NB4 (cell line): ENCODE results near the gene SAMD11.

Source experiments
- DNase-seq: peaks from one replicate; pipeline ENCODE4 v3.0.0; 2010; ENCODE audit warnings: low read depth
- H3K4me3 ChIP-seq: one replicate; pipeline ENCODE4 v1.5.1; 2011; ENCODE audit warnings: mild to moderate bottlenecking, low read depth, low read length, moderate library complexity
- CTCF ChIP-seq: IDR thresholded peaks from one replicate; pipeline ENCODE4 v1.5.1; 2012; ENCODE audit warnings: low read depth, low read length
- MAX ChIP-seq: IDR thresholded peaks from 2 replicates; pipeline ENCODE4 v1.6.1; 2011; ENCODE audit warnings: low read depth, low read length
- MYC ChIP-seq: IDR thresholded peaks from 2 replicates; pipeline ENCODE4 v1.6.1; 2011; ENCODE audit warnings: low read depth, low read length
- POLR2A ChIP-seq: IDR thresholded peaks from 2 replicates; pipeline ENCODE4 v1.6.1; 2011; ENCODE audit warnings: mild to moderate bottlenecking; ENCODE audit not compliant: insufficient read length; ENCODE audit errors: extremely low read depth

SAMD11 gene

GRCh38 chr1:953524-954320 is 30.0 kb downstream of the SAMD11 start:
- no peak overlapping the region for H3K4me3 ChIP-seq
- TF ChIP-seq POLR2A, result no peak
- TF ChIP-seq MAX, result no peak
- TF ChIP-seq CTCF, result no peak
- no peak for TF ChIP-seq MYC
- no peak for DNase-seq

GRCh38 chr1:954927-955326 is 31.2 kb downstream of the SAMD11 start:
- no peak overlapping the region for H3K4me3 ChIP-seq

GRCh38 chr1:955474-955873 is 31.8 kb downstream of the SAMD11 start:
- no peak for TF ChIP-seq POLR2A
- TF ChIP-seq MAX, result no peak
- no peak for TF ChIP-seq CTCF
- no peak for TF ChIP-seq MYC
- no peak for DNase-seq
- no peak overlapping the region for H3K4me3 ChIP-seq

More at GRCh38 chr1:954927-955326, 31.2 kb downstream of the SAMD11 start:
- TF ChIP-seq CTCF (no peak), MAX (no peak)
- no peak for DNase-seq

GRCh38 chr1:956636-957035 is 32.9 kb downstream of the SAMD11 start:
- no peak for TF ChIP-seq CTCF
- no peak for TF ChIP-seq MYC
- TF ChIP-seq MAX, result no peak
- TF ChIP-seq POLR2A, result no peak
- no peak overlapping the region for H3K4me3 ChIP-seq
- no peak for DNase-seq

GRCh38 chr1:958823-959730 is 35.4 kb downstream of the SAMD11 start, which contains the start of gene NOC2L:
Gene NOC2L (minus strand): TSS chr1:959256. CDS start chr1:959240, 16 bp downstream.
- peak within 1 kb of the TSS; percentile 98 for H3K4me3 ChIP-seq
- DNase-seq, result peak; percentile 90
- no peak for TF ChIP-seq CTCF
- TF ChIP-seq MYC, result peak; percentile 88
- peak; percentile 65 for TF ChIP-seq MAX
- TF ChIP-seq POLR2A, result peak; percentile 57
